HEK293T (cell line): ENCODE results near the gene KRTAP10-12.
"Not testable (repeated sequence)": the region's sequence is repeated elsewhere in the genome, so short reads cannot be mapped to it uniquely, and the experiment has no call there.

ENCODE experiments used
- CTCF ChIA-PET: fragments of 350-600 bp; formaldehyde crosslinking; extraction: SDS; loops from one replicate; lab custom pipeline; 2021; ENCODE audit warnings: antibody characterized with exemption, inconsistent platforms; lab: Yijun Ruan, JAX
- POLR2A ChIA-PET: fragments of 350-600 bp; formaldehyde crosslinking; extraction: SDS; loops from one replicate; lab custom pipeline; 2020; ENCODE audit warnings: antibody characterized with exemption, inconsistent platforms; lab: Yijun Ruan, JAX
- DNase-seq: peaks from one replicate; pipeline ENCODE4 v3.0.0; 2012; ENCODE audit warnings: mixed read lengths; ENCODE audit errors: extremely low spot score
- ARNT ChIP-seq: fragments of 450-650 bp; IDR thresholded peaks from 2 replicates; pipeline ENCODE4 v1.6.1; 2017; ENCODE audit warnings: mild to moderate bottlenecking
- BHLHE40 ChIP-seq: fragments of 450-650 bp; IDR thresholded peaks from 2 replicates; pipeline ENCODE4 v1.6.1; 2016; ENCODE audit warnings: mild to moderate bottlenecking, moderate library complexity, borderline replicate concordance
- CTBP1 ChIP-seq: fragments of 450-650 bp; IDR thresholded peaks from 2 replicates; pipeline ENCODE4 v1.6.1; 2016; ENCODE audit warnings: borderline replicate concordance
- ELF4 ChIP-seq: fragments of 450-650 bp; IDR thresholded peaks from 2 replicates; pipeline ENCODE4 v1.6.1; 2017; ENCODE audit warnings: antibody characterized with exemption
- FOXA1 ChIP-seq: fragments of 450-650 bp; IDR thresholded peaks from 2 replicates; pipeline ENCODE4 v1.6.1; 2016; ENCODE audit warnings: mild to moderate bottlenecking
- FOXK2 ChIP-seq: fragments of 450-650 bp; IDR thresholded peaks from 2 replicates; pipeline ENCODE4 v1.6.1; 2016; ENCODE audit warnings: mild to moderate bottlenecking
- FOXM1 ChIP-seq: fragments of 450-650 bp; IDR thresholded peaks from 2 replicates; pipeline ENCODE4 v1.6.1; 2017; ENCODE audit warnings: mild to moderate bottlenecking, borderline replicate concordance
- HDGF ChIP-seq: fragments of 450-650 bp; IDR thresholded peaks from 2 replicates; pipeline ENCODE4 v1.6.1; 2017; ENCODE audit warnings: antibody characterized with exemption, borderline replicate concordance
- L3MBTL2 ChIP-seq: fragments of 450-650 bp; conservative IDR thresholded peaks from 2 replicates; pipeline ENCODE4 v1.6.1; 2016; ENCODE audit warnings: mild to moderate bottlenecking
- LEF1 ChIP-seq: fragments of 450-650 bp; IDR thresholded peaks from 2 replicates; pipeline ENCODE4 v1.6.1; 2017; ENCODE audit warnings: mild to moderate bottlenecking, borderline replicate concordance
- NFRKB ChIP-seq: fragments of 450-650 bp; IDR thresholded peaks from 2 replicates; pipeline ENCODE4 v1.6.1; 2016; ENCODE audit warnings: mild to moderate bottlenecking, moderate library complexity
- PKNOX1 ChIP-seq: fragments of 450-650 bp; IDR thresholded peaks from 2 replicates; pipeline ENCODE4 v1.6.1; 2016
- SP1 ChIP-seq: fragments of 450-650 bp; IDR thresholded peaks from 2 replicates; pipeline ENCODE4 v1.6.1; 2017
- SUZ12 ChIP-seq: fragments of 450-650 bp; IDR thresholded peaks from 2 replicates; pipeline ENCODE4 v1.6.1; 2016; ENCODE audit warnings: mild to moderate bottlenecking
- TARDBP ChIP-seq: fragments of 450-650 bp; IDR thresholded peaks from 2 replicates; pipeline ENCODE4 v1.6.1; 2016
- ZNF384 ChIP-seq: fragments of 450-650 bp; IDR thresholded peaks from 2 replicates; pipeline ENCODE4 v1.6.1; 2016

Gene KRTAP10-12

GRCh38 chr21:44681861-44682579 is 15.0 kb upstream of the KRTAP10-12 start, which contains the start of gene KRTAP12-1:
Gene KRTAP12-1 (minus strand): TSS chr21:44682163. CDS start chr21:44682123, 40 bp downstream.
- no peak for DNase-seq
- ChIA-PET POLR2A (no interaction called here), CTCF (no interaction called here)
- TF ChIP-seq ELF4, result no peak
- TF ChIP-seq LEF1, result no peak
- TF ChIP-seq ARNT, result no peak
- TF ChIP-seq SUZ12, result no peak
- TF ChIP-seq FOXA1, result no peak
- TF ChIP-seq HDGF, result no peak

- CTCF ChIA-PET, result no interaction called here
- TF ChIP-seq SUZ12 (no peak), ARNT (no peak), PKNOX1 (no peak), LEF1 (no peak), CTBP1 (no peak), FOXK2 (no peak), NFRKB (no peak)
- no peak for DNase-seq
- POLR2A ChIA-PET, result no interaction called here
Measured at GRCh38 chr21:44682580-44683151, 14.3 kb upstream of the KRTAP10-12 start.

GRCh38 chr21:44684077-44684476 is 12.9 kb upstream of the KRTAP10-12 start:
- DNase-seq, result no peak
- POLR2A ChIA-PET, result no interaction called here
- no peak for TF ChIP-seq HDGF
- TF ChIP-seq BHLHE40, result no peak
- TF ChIP-seq ELF4, result no peak
- no peak for TF ChIP-seq NFRKB
- TF ChIP-seq SUZ12, result no peak
- TF ChIP-seq TARDBP, result no peak
- no peak for TF ChIP-seq SP1
- TF ChIP-seq ZNF384, result no peak
- no peak for TF ChIP-seq PKNOX1
- TF ChIP-seq L3MBTL2, result no peak
- TF ChIP-seq FOXK2, result no peak
- CTCF ChIA-PET, result interaction anchor here (0.6 to 1.1 kb wide), 2 partner anchors 52 to 58 kb away, joined by 3 to 4 read pairs; no protein-coding TSS in a partner anchor

DNA sequence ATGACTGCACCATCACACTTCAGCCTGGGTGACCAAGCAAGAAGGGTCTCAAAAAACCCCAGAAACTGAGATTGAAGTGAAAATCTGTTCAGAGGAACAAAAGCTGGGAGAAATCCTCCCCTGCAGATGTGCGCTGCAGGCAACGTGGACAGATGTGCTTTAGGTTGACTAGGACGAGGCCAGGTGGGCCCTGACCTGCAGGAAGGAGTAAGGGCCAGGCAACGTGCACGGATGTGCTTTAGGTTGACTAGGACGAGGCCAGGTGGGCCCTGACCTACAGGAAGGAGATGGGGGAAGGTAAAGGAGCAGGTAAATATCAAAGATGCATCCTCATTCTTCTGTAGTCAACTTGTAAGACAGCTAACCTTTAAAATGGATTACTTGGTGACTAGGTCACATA is 12.5 kb upstream of the KRTAP10-12 start:
- no peak for DNase-seq
- ChIA-PET POLR2A (no interaction called here), CTCF (interaction anchor here (1.1 kb wide), 1 partner anchor 58 kb away, joined by 4 read pairs; no protein-coding TSS in a partner anchor)
- TF ChIP-seq SUZ12 (no peak), TARDBP (no peak), SP1 (no peak), HDGF (no peak), ARNT (no peak), BHLHE40 (no peak), LEF1 (no peak), ZNF384 (no peak), ELF4 (no peak), NFRKB (no peak), CTBP1 (no peak), PKNOX1 (no peak), FOXK2 (no peak), FOXA1 (no peak), FOXM1 (no peak), L3MBTL2 (no peak)

DNA sequence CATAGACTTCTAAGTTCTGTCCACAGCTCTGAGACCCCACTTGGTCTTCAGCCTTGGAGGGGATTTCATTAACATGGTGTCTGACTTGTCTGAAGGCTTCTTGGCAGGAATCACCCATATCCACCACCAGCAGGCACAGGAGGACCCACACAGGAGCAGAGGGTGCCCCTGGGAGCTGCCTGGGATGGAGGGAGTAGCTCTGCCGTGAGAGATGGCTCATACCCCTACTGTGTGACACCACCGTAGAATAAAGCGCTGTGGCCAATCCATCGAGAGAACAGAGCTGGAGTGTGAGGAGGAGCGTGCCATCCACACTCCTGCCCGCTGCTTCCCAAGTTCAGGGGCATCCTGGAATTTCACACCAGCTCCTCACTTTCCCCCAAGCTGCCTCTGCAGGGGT is 11.9 kb upstream of the KRTAP10-12 start:
- DNase-seq, POLR2A ChIA-PET: not testable (repeated sequence)
- CTCF ChIA-PET, result interaction anchor here (1.1 kb wide), 1 partner anchor 57 kb away, joined by 4 read pairs; no protein-coding TSS in a partner anchor

DNA sequence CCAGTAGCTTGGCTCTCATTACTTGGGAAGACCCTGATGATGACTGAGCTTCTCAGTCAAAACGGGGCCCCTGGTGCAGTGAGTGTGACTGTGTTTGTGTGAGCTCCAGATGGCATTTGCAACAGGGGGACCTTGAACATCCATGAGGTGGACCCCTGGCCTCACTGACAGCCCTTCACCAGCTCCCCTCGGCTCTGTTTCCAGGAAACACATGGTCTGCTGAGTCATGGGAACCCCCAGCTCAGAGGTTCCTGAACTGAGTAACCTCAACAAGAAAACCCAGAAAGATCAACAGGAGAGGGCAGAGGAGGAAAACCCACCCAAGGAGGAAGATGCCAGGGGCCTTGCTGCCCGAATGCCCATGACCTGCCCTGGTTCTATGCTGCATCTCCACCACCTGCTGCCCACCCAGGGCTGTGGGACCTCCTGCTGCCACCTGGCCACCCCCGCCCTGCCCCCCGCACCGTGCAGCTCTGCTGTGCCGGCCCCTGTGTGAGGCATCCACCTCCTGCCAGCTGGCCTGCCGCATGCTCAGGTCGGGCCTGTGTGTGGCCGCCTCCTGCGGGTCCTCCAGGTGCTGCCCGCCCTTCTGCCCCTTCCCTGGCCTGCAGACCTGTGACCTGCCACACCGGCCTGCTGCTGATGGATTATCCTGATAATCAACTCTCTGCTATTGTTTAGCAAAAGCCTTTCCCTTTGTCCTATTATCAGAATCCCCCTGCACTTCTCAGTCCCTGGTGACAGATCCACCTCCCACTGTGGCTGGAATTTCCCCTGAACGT is 10.8 kb upstream of the KRTAP10-12 start:
- CTCF ChIA-PET, result no interaction called here
- POLR2A ChIA-PET, result no interaction called here
- DNase-seq, result no peak
- no peak for TF ChIP-seq FOXA1
- no peak for TF ChIP-seq SUZ12
- no peak for TF ChIP-seq NFRKB
